GM12875 (cell line): ENCODE data around the gene DEAF1.

Experiments used
- H3K4me3 ChIP-seq: one replicate; pipeline ENCODE4 v1.5.1; 2011; ENCODE audit warnings: low read depth, low read length, control low read depth
- CTCF ChIP-seq: IDR thresholded peaks from 2 replicates; pipeline ENCODE4 v1.5.1; 2011; ENCODE audit warnings: low read depth, mild to moderate bottlenecking, control low read depth, inconsistent platforms, low read length, moderate library complexity, borderline replicate concordance; ENCODE audit not compliant: insufficient read depth

The DEAF1 gene

DNA sequence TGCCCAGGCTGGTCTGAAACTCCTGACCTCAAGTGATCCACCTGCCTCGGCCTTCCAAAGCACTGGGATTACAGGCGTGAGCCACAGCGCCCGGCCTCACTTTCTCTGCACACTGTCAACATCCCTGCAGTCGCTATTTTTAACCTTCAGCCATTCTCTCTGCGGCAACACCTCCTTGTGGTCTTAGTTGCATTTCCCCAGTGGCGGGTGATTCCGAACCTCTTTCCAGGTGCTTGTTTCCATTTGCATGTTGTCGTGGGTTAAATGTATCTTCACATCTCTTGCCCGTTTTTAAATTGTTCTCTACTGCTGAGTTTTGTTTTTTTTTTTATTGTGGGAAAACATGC, 65.8 kb downstream of the DEAF1 start:
- no peak for TF ChIP-seq CTCF
- H3K4me3 ChIP-seq: no peak overlapping the region

GRCh38 chr11:628056-628455, 67.0 kb downstream of the DEAF1 start:
- TF ChIP-seq CTCF: no peak
- H3K4me3 ChIP-seq: no peak overlapping the region

GRCh38 chr11:627308-627576, 67.8 kb downstream of the DEAF1 start:
- H3K4me3 ChIP-seq: no peak overlapping the region
- TF ChIP-seq CTCF: no peak

DNA sequence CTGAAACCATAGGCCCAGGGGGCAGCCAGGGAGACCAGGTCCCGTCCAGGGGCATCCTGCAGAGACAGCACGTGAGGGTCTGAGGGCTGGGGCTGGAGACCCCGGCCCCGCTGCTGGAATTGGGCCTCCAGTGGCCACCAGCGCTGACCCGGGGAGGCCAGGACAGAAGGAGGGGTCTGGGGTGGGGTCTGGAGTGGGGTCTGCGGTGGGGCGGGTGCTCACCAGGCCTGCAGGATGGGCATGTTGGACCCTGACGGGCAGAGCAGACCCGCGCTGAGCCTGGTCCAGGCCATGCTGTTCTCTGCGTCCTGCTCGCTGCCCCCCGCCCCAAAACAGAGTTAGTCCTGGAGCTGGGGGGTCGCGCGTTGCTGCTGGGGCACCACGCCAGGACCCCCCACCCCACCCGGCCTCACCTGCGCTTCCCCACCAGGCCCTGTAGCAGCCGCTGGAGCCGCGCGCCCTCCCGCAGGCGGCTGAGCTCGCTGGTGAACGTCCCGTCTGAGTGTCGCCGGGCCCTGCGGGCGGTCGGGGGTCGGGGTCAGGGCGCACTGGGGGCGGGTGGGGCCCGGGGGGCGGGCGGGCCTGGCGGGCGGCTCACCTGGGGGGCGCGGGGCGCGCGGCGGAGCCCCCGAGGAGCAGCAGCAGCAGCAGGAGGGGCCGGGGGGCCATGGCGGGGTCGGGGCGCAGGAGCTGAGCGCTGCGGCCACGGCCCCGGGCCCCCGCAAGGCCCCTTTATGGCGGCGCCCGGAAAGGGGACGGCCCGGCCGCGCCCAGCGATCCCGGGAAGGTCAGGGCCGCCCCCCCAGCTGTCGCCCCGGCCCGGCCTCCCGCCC, 68.3 kb downstream of the DEAF1 start, which contains the start of gene SCT:
Gene SCT (minus strand): TSS at position 707 of the 833 bp plus-strand sequence. CDS start 38 bp downstream, at position 669.
- no peak within 1 kb of the TSS for H3K4me3 ChIP-seq

DNA sequence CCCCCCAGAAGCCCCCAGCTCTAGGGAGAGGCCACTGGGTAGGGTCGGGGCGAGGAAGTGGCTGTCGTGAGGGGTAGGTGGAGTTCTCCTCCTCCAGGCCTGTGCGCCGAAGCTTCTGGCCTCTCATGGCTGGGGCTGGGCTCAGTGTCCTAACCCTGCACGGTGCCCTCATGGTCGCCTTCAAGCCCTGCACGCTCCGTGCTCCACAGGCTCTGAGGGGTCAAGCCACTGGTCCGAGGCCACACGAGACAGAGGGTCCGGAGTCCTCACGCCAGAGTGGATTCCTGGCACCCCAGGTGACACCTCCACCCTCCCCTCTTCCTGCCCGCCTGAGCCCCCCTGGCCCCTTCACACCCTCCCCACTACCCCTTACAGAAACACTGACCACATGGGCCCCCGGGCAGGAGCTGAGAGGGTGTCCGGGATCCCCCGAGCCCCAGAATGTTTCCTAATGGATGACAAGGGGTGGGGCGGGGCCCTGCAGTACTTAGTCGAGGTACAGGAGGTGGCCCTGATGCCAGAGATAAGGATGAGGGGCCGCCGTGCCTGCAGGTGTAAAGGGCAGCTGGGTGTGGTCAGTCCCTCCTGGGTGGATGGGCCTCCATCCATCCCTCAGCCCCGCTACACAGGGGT, 69.3 kb downstream of the DEAF1 start:
- no peak overlapping the region for H3K4me3 ChIP-seq
- TF ChIP-seq CTCF: no peak

More for the DNA sequence above, 68.3 kb downstream of the DEAF1 start, which contains the start of gene SCT:
- TF ChIP-seq CTCF: no peak

DNA sequence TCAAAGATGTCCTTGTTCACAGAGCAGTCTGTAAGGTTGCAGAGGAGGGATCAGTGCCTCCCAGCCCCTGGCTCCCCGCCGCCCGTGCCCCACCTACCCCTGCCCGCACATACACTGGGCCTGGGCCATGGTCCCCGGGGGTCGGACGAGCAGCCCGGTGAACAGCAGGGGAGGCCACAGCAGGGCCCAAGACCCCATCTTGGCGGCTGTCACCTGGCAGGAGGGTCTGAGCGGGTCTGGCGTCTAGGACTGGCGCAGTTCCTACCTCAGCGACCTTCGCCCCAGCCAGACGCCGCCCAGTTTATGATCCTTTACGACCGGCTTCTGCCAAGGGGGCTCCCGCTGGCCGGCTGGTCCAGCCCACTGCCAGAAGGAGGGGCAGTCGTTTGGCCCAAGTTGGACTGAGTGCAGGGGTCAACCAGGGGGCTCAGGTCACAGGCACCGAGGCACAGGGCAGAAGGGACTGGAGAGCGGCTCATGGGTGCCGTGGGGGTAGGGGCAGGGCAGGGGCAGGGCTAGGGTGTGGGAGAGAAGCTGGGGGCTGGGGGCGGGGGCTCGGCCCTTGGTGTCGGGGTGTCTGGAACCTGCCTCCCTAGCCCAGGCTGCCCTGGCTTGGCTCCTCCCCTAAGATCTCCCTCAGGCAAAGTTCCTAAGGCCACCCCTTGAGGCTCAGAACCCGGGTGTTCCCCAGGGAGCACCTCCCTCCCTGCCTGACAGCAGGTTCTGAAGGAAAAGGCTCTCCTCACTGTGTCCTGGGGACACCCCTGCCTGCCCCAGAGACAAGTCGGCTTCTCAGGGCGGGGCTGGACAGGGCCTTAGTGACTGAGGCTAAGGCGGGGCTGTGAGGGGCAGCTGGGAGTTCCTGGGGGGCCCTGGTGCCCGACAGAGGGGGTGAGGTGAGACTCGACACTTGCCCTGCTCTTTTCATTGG, 70.1 kb downstream of the DEAF1 start, which contains the start of gene CDHR5:
Gene CDHR5 (minus strand): TSS at position 251 of the 931 bp plus-strand sequence. CDS start 53 bp downstream, at position 198.
- no peak for TF ChIP-seq CTCF
- no peak within 1 kb of the TSS for H3K4me3 ChIP-seq
